Measurements from ENCODE around the gene LITAF. TPM values are rescaled to one million over a fixed set of nuclear protein-coding genes. Genes with fewer than 3 reads are reported as not detected.

LITAF gene
- total RNA-seq, 3 donors from 2014 or later (not counting 1 experiment from before 2014, with no cell fraction given) = 584 to 772 (median 726) TPM

GRCh38 chr16:11620243-11621003 lies 33.7 kb upstream of the LITAF start:
- H3K27ac ChIP-seq (ENCODE audit: low read length) = peak overlapping the region; percentile 70
- H3K27me3 ChIP-seq (ENCODE audit: control insufficient read depth, insufficient read depth, low read length) = no peaks in the 10 kb centered on the region
- peaks cover 4% of the 10 kb centered on the region for H3K9me3 ChIP-seq (ENCODE audit: control insufficient read depth, insufficient read depth, low read length)
- intact Hi-C loops (cut with micrococcal nuclease) = no loop called here
- TF ChIP-seq CTCF (IDR thresholded peaks at IDR 0.05) = no peak
- Mint-ChIP-seq H3K4me1 (peaks cover 48 to 58% of the 10 kb centered on the region in 2 donors), H3K27ac (peak overlapping the region; percentile 93 to 97), H3K4me3 (peak overlapping the region; percentile 66), H3K36me3 (no peaks in the 10 kb centered on the region), H3K9me3 (peaks cover 2 to 3% of the 10 kb centered on the region in 2 donors), H3K27me3 (ENCODE audit: low read depth in 2 of 2) (no peaks in the 10 kb centered on the region)
- peaks cover 74% of the 10 kb centered on the region for H3K4me1 ChIP-seq (ENCODE audit: control insufficient read depth, insufficient read depth, low read length)
- ATAC-seq (no peak), DNase-seq (no peak)
- H3K4me3 ChIP-seq (ENCODE audit: low read length) = no peak overlapping the region
- 80% methylated on average over 8 of the region's 8 CpGs for WGBS (ENCODE audit: insufficient coverage)
- no peaks in the 10 kb centered on the region for H3K36me3 ChIP-seq (ENCODE audit: control insufficient read depth, insufficient read depth, low read length)

GRCh38 chr16:11619327-11619851 lies 32.7 kb upstream of the LITAF start:
- Histone ChIP-seq H3K4me3 (ENCODE audit: low read length) (no peak overlapping the region), H3K27me3 (ENCODE audit: control insufficient read depth, insufficient read depth, low read length) (no peaks in the 10 kb centered on the region)
- peaks cover 48 to 59% of the 10 kb centered on the region in 2 donors for H3K4me1 Mint-ChIP-seq

GRCh38 chr16:11618107-11618717 lies 31.5 kb upstream of the LITAF start:
- H3K4me1 Mint-ChIP-seq = peaks cover 54 to 60% of the 10 kb centered on the region in 2 donors
- intact Hi-C loops (cut with micrococcal nuclease) = no loop called here
- Histone ChIP-seq H3K27ac (ENCODE audit: low read length) (no peak overlapping the region), H3K27me3 (ENCODE audit: control insufficient read depth, insufficient read depth, low read length) (no peaks in the 10 kb centered on the region), H3K36me3 (ENCODE audit: control insufficient read depth, insufficient read depth, low read length) (no peaks in the 10 kb centered on the region), H3K9me3 (ENCODE audit: control insufficient read depth, insufficient read depth, low read length) (peaks cover 4% of the 10 kb centered on the region), H3K4me3 (ENCODE audit: low read length) (no peak overlapping the region), H3K4me1 (ENCODE audit: control insufficient read depth, insufficient read depth, low read length) (peaks cover 71% of the 10 kb centered on the region)
- WGBS (ENCODE audit: insufficient coverage) = 96% methylated on average over 16 of the region's 16 CpGs
- peaks cover 0 to 2% of the 10 kb centered on the region in 2 donors for H3K9me3 Mint-ChIP-seq
- no peaks in the 10 kb centered on the region for H3K36me3 Mint-ChIP-seq
- DNase-seq (no peak), ATAC-seq (no peak)
- peak overlapping the region; percentile 93 to 97 for H3K27ac Mint-ChIP-seq
- TF ChIP-seq CTCF (IDR thresholded peaks at IDR 0.05) = no peak
- H3K27me3 Mint-ChIP-seq (ENCODE audit: low read depth in 2 of 2) = no peaks in the 10 kb centered on the region
- H3K4me3 Mint-ChIP-seq = no peak overlapping the region

More at GRCh38 chr16:11619327-11619851, 32.7 kb upstream of the LITAF start:
- intact Hi-C loops (cut with micrococcal nuclease) = no loop called here
- no peaks in the 10 kb centered on the region for H3K36me3 Mint-ChIP-seq
- H3K9me3 Mint-ChIP-seq = peaks cover 2 to 3% of the 10 kb centered on the region in 2 donors
- H3K27ac Mint-ChIP-seq = peak overlapping the region; percentile 93 to 97
- H3K4me3 Mint-ChIP-seq = peak overlapping the region; percentile 66
- Histone ChIP-seq H3K36me3 (ENCODE audit: control insufficient read depth, insufficient read depth, low read length) (no peaks in the 10 kb centered on the region), H3K27ac (ENCODE audit: low read length) (peak overlapping the region; percentile 70), H3K9me3 (ENCODE audit: control insufficient read depth, insufficient read depth, low read length) (peaks cover 4% of the 10 kb centered on the region), H3K4me1 (ENCODE audit: control insufficient read depth, insufficient read depth, low read length) (peaks cover 71% of the 10 kb centered on the region)
- H3K27me3 Mint-ChIP-seq (ENCODE audit: low read depth in 2 of 2) = no peaks in the 10 kb centered on the region
- TF ChIP-seq CTCF (IDR thresholded peaks at IDR 0.05) = no peak
- DNase-seq (peak in 1 of 2 donors; percentile 66), ATAC-seq (peak; percentile 44 to 67 (median 61))
- 11% methylated on average over 2 of the region's 2 CpGs for WGBS (ENCODE audit: insufficient coverage)

Data from natural killer cell (primary cell).